Smooth muscle cell (in vitro differentiated cells): ENCODE results near the gene ACAP2. TPM values are rescaled to one million over a fixed set of nuclear protein-coding genes. Genes with fewer than 3 reads are reported as not detected.

Source experiments
- DNase-seq: peaks from one replicate; lab custom pipeline; 2025; ENCODE audit not compliant: unreplicated experiment; lab: John Stamatoyannopoulos, UW
- H2AFZ ChIP-seq: fragments of 200-600 bp; sonication (generic); 2 replicates; pipeline ENCODE4 v1.6.0; 2016; ENCODE audit warnings: antibody characterized with exemption, low read depth, mild to moderate bottlenecking
- H3F3A ChIP-seq: fragments of 200-600 bp; sonication (generic); 2 replicates; pipeline ENCODE4 v1.6.0; 2017; ENCODE audit warnings: antibody characterized with exemption, low read depth
- H3K27ac ChIP-seq: fragments of 200-600 bp; sonication (generic); 2 replicates; pipeline ENCODE4 v1.5.1; 2016; ENCODE audit warnings: low read depth, mild to moderate bottlenecking
- H3K27me3 ChIP-seq: fragments of 200-600 bp; sonication (generic); 2 replicates; pipeline ENCODE4 v1.6.1; 2016; ENCODE audit warnings: low read depth, mild to moderate bottlenecking
- H3K36me3 ChIP-seq: fragments of 200-600 bp; sonication (generic); 2 replicates; pipeline ENCODE4 v1.5.1; 2016; ENCODE audit warnings: low read depth
- H3K4me1 ChIP-seq: fragments of 200-600 bp; sonication (generic); 2 replicates; pipeline ENCODE4 v1.5.1; 2016; ENCODE audit warnings: low read depth
- H3K4me2 ChIP-seq: fragments of 200-600 bp; sonication (generic); 2 replicates; pipeline ENCODE4 v1.6.0; 2016; ENCODE audit warnings: mild to moderate bottlenecking
- H3K4me3 ChIP-seq: fragments of 200-600 bp; sonication (generic); 2 replicates; pipeline ENCODE4 v1.5.1; 2016; ENCODE audit warnings: mild to moderate bottlenecking
- H3K79me2 ChIP-seq: fragments of 200-600 bp; sonication (generic); 2 replicates; pipeline ENCODE4 v1.6.0; 2016; ENCODE audit warnings: low read depth, mild to moderate bottlenecking
- H3K9ac ChIP-seq: fragments of 200-600 bp; sonication (generic); 2 replicates; pipeline ENCODE4 v1.6.0; 2016; ENCODE audit warnings: low read depth
- H3K9me3 ChIP-seq: fragments of 200-600 bp; sonication (generic); replicated peaks from 2 replicates; pipeline ENCODE4 v1.5.1; 2016; ENCODE audit warnings: low read depth
- H4K20me1 ChIP-seq: fragments of 200-600 bp; sonication (generic); 2 replicates; pipeline ENCODE4 v1.6.0; 2016; ENCODE audit warnings: low read depth
- WGBS: methylation state at CpG from one replicate; pipeline ENCODE4 v1.1.7; 2016; ENCODE audit warnings: low lambda C conversion rate; 5-methylcytosine and 5-hydroxymethylcytosine counted together
- polyA plus RNA-seq: library from polyadenylated mRNA; unstranded; fragments of >200 nt; fragmentation: Nextera tagmentation; extraction: Ambion mirVana; gene quantifications from 2 replicates; pipeline ENCODE4 v1.2.1, GENCODE V29; 2016
- total RNA-seq: library from RNA; depleted of rRNA; stranded (reverse); fragments of >200 nt; gene quantifications from 2 replicates; pipeline ENCODE4 v1.2.3, GENCODE V29; 2014
- TF ChIP-seq, protein P1 (sequence below): fragments of 200-600 bp; sonication (generic); IDR thresholded peaks from 2 replicates; pipeline ENCODE4 v1.5.1; 2017; ENCODE audit warnings: borderline replicate concordance, mild to moderate bottlenecking, antibody characterized with exemption; ENCODE audit not compliant: insufficient read depth, poor library complexity, severe bottlenecking

Gene ACAP2
- total and polyA plus RNA-seq, 2 experiments from 2014 or later, result 19.8 to 41.8 TPM

DNA sequence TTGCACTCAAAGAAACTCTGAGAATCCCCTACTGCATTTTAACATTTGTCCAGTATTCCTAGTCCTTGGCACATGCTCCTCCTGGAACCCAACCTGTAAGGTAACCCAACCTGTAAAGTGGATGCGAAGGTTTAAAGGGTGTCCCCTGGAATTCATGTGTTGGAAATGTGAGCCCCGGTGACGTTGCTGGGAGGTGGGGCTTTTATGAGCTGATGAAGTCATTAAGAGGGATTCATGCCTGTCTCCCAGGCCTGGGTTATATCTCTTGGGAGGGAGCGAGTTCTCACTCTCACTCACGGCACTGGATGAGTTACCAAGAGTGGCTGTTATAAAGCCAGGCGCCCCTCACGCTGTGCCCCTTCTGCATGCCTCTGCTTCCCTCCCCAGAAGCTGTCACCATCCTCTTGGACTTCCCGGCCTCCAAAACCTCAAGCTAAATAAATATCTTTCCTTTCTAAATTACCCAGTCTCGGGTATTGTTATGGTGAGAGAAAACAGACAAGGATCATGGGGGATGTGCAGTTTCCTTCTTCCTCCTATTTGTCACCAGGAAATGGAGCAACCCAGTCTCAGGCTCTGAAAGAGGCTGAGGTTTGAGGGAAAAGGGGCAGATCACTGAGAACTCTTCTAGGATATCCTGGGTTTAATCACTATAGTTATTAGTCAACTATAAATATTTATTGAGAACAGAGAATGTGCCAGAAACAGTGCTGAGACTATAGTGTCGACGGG, 179.5 kb downstream of the ACAP2 start:
- no peak for DNase-seq
- WGBS, result 45% methylated on average over 11 of the region's 11 CpGs
- TF ChIP-seq, protein P1, sequence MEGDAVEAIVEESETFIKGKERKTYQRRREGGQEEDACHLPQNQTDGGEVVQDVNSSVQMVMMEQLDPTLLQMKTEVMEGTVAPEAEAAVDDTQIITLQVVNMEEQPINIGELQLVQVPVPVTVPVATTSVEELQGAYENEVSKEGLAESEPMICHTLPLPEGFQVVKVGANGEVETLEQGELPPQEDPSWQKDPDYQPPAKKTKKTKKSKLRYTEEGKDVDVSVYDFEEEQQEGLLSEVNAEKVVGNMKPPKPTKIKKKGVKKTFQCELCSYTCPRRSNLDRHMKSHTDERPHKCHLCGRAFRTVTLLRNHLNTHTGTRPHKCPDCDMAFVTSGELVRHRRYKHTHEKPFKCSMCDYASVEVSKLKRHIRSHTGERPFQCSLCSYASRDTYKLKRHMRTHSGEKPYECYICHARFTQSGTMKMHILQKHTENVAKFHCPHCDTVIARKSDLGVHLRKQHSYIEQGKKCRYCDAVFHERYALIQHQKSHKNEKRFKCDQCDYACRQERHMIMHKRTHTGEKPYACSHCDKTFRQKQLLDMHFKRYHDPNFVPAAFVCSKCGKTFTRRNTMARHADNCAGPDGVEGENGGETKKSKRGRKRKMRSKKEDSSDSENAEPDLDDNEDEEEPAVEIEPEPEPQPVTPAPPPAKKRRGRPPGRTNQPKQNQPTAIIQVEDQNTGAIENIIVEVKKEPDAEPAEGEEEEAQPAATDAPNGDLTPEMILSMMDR, result no peak

GRCh38 chr3:195261925-195262324, 180.9 kb downstream of the ACAP2 start:
- Histone ChIP-seq H3F3A (peaks cover 27% of the 10 kb centered on the region), H3K36me3 (no peaks in the 10 kb centered on the region), H3K79me2 (peaks cover 3% of the 10 kb centered on the region), H3K9me3 (no peaks in the 10 kb centered on the region), H3K4me3 (no peak overlapping the region), H3K27me3 (no peaks in the 10 kb centered on the region), H4K20me1 (peaks cover 4% of the 10 kb centered on the region), H3K4me1 (peaks cover 14% of the 10 kb centered on the region), H3K27ac (no peak overlapping the region), H3K4me2 (no peak overlapping the region), H2AFZ (no peak overlapping the region), H3K9ac (no peak overlapping the region)
- no peak for DNase-seq
- TF ChIP-seq, protein P1, result no peak
- 97% methylated on average over 2 of the region's 2 CpGs for WGBS

More for the DNA sequence above, 179.5 kb downstream of the ACAP2 start:
- H3K4me2 ChIP-seq, result peak overlapping the region; percentile 68
- no peaks in the 10 kb centered on the region for H3K9me3 ChIP-seq
- no peak overlapping the region for H3K4me3 ChIP-seq
- no peak overlapping the region for H3K9ac ChIP-seq
- H3K27me3 ChIP-seq, result no peaks in the 10 kb centered on the region
- peak overlapping the region; percentile 56 for H3K27ac ChIP-seq
- H3K79me2 ChIP-seq, result peaks cover 4% of the 10 kb centered on the region
- no peak overlapping the region for H2AFZ ChIP-seq
- H3K36me3 ChIP-seq, result no peaks in the 10 kb centered on the region
- peaks cover 20% of the 10 kb centered on the region for H3F3A ChIP-seq
- H4K20me1 ChIP-seq, result peaks cover 4% of the 10 kb centered on the region
- peaks cover 12% of the 10 kb centered on the region for H3K4me1 ChIP-seq

DNA sequence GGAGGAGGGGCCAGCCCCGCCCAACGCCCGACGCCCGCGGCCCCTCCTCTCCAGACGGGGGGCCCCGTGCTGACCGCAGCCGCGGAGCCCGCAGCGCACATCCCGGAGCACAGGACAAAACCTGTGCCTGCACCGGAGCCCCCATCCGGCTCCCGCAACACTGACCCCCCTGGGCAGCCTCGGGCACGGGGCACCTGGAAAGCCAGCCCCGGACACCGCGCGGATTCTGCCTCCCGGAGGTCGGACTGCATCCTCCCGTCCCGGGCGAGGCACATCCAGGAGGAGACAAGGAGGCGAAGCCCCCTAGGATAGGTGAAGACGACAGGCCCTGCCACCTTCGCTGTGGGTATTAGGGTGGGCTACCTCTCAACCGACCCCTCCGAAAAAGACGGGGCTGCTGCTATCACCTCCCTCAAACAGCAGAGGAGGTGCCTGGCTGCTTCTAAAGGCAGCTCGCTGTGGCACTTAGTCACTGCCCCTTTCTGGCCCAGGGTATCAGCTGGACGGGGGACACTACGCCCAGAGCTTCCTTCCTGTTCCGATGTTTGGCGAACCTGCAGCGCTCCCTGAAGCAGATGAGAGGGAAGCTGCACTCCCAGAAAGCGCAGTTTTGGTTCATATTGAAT, 182.4 kb downstream of the ACAP2 start:
- Histone ChIP-seq H3K9ac (peak overlapping the region; percentile 69), H3K9me3 (no peaks in the 10 kb centered on the region), H3K4me3 (peak overlapping the region; percentile 80), H3F3A (peaks cover 27% of the 10 kb centered on the region), H3K36me3 (no peaks in the 10 kb centered on the region), H3K27ac (peak overlapping the region; percentile 26), H3K4me2 (peak overlapping the region; percentile 93), H3K4me1 (peaks cover 14% of the 10 kb centered on the region), H3K27me3 (no peaks in the 10 kb centered on the region), H4K20me1 (peaks cover 4% of the 10 kb centered on the region), H3K79me2 (peaks cover 3% of the 10 kb centered on the region), H2AFZ (peak overlapping the region; percentile 70)
- TF ChIP-seq, protein P1, result no peak
- DNase-seq, result no peak
- 5% methylated on average over 36 of the region's 41 CpGs for WGBS
